HG03196 (cell line): ENCODE data around the gene SRRM3.
"Not testable (repeated sequence)": the region's sequence is repeated elsewhere in the genome, so short reads cannot be mapped to it uniquely, and the experiment has no call there.

ENCODE experiments used
- ATAC-seq: cut with Tn5 transposase; IDR thresholded peaks from one replicate; pipeline ENCODE4 v1.9.1; 2021; ENCODE audit not compliant: unreplicated experiment

Gene SRRM3

GRCh38 chr7:76286842-76287403, 85.2 kb downstream of the SRRM3 start:
- no peak for ATAC-seq

- ATAC-seq: not testable (repeated sequence)
Measured at GRCh38 chr7:76290847-76291350, 89.2 kb downstream of the SRRM3 start.

DNA sequence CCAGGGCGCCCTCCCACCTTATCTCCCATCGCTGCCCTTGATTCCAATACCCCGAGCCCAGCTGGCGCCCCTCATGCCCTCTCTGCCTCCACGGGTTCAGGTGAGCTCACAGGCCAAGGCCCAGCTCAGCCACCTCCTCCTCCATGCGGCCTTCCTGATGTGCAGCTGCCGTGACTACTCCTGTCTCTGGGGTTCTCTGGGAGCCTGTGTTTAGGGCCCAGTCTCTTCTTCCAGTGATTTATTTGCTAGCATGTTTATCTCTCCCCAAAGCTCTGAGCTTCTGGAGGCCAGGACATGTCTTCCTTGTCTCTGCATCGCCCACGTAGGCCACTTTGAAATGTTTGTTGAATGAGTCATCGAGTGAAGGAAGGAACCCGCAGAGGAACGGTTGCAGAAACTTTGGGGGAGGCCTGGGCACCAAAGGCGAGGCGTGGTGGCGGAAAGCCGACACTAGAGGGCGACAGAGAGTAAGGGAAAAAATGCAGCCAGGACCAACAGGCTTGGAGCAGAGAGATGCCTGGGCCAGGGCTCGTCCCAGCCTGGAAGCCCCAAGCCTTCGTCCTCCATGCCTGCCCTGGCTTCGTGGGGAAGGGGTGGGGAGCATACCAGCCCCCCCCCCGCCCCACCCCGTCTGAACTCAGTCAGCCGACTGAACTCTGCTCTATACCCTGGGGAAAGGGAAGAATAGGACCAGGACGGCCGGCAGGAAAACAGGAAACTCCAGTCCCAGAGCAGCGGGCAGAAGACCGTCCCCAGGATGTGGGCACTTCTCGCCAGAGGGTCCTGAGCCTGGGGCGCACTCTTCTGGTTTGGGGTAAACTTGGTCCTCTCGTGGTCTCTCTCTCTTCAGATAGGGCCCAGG, 89.9 kb downstream of the SRRM3 start:
- peak; percentile 81 for ATAC-seq

DNA sequence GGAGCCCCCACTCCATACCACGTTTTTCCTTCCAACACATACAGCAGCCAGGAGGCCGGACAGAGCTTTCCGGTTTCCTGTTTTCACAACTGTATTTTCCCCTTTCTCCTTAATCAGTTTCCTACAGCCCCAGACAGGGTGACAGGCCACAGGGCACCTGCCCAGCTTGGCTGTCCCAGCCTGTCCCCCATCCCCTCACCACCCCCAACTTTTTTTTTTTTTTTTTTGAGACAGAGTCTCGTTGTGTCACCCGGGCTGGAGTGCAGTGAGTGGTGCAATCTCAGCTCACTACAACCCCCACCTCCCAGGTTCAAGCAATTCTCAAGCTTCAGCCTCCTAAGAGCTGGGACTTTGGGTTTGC, 90.5 kb downstream of the SRRM3 start:
- ATAC-seq: no peak

GRCh38 chr7:76292911-76293310, 91.2 kb downstream of the SRRM3 start:
- ATAC-seq: not testable (repeated sequence)

- ATAC-seq: no peak
Measured at GRCh38 chr7:76293407-76293901, 91.8 kb downstream of the SRRM3 start.

DNA sequence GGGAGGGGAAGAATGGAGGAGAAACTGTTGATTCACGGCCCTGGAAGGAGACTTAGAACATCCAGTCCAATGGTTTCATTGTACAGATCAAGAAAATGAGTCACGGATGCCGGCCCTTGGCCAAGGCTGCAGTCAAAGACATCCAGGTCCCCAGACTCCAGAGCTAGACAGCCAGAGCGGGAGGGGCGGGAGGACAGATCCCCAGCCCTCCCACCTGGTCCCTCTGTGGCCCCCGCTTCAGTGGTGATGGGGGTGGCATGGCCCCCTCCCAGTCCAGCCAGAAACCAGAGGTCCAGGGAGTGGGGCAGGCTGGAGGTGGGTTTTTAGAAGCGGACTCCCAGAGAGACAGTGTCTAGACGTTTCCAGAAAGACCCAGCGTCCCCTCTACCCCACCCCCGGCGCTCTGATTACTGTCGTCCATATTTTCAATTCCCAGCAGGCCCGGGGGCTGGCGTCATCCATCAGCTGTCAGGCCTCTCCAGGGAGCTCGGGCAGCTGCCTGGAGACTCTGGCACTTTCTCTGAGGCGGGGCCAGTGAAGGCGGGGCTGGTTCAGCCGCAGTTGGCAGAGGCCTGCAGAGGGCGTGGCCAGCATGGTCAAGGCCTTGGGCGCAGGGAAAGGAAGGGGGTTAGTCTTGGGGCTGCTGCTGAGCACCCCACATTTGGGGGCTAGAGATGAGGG, 92.8 kb downstream of the SRRM3 start:
- peak; percentile 48 for ATAC-seq

DNA sequence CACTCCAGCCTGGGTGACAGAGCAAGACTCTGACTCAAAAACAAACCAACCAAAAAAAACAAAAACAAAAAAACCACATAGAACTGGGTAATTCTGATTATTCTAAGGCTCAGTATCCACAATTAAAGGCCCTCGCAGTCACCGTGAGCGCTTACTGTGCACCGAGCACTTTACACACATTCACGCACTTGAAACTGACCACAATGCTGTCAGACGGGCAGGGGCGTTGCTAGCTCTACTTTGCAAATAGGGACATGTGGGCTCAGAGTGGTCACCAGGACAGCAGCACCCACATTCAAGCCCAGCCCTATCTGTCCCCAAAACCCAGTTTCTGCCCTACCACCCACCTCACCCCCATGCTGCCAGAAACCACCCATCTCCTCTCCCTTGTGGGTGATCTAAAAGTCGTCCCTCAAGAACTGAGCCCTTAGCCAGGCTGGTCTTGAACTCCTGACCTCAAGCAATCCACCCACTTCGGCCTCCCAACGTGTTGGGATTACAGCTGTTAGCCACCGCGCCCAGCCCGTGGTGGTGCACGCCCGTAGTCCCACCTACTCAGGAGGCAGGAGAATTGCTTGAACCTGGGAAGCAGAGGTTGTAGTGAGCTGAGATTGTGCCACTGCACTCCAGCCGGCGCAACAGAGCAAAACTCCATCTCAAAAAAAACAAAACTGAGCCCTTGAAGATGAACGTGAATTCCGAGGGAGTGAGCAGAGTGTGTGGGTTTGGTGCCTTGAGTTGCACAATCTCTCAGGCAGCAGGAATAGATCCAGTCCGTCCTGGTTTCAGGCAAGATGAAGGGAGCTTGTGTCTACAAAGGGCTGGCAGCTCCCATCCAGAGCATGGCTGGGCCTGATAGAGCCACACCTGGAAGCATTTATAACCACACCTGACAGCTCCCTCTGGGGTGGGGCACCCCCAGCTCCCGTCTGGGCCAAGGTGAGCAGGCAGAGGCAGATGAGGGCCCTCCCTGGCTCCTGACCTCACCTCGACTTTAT, 95.3 kb downstream of the SRRM3 start:
- ATAC-seq: no peak

- no peak for ATAC-seq
Measured at GRCh38 chr7:76300166-76300731, 98.6 kb downstream of the SRRM3 start.

DNA sequence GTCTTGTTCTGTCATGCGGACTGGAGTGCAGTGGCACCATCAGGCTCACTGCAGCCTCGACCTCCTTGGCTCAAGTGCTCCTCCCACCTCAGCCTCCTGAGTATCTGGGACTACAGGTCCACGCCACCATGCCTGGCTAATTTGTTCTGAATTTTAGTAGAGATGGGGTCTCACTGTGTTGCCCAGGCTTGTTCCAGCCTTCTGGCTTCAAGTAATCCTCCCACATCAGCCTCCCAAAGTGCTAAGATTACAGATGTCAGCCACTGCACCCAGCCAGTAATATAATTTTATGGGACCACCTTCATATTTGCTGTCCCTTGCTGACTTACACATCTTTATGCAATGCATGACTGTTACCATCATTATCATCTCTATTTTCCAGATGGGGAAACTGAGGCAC, 99.3 kb downstream of the SRRM3 start:
- ATAC-seq: no peak

DNA sequence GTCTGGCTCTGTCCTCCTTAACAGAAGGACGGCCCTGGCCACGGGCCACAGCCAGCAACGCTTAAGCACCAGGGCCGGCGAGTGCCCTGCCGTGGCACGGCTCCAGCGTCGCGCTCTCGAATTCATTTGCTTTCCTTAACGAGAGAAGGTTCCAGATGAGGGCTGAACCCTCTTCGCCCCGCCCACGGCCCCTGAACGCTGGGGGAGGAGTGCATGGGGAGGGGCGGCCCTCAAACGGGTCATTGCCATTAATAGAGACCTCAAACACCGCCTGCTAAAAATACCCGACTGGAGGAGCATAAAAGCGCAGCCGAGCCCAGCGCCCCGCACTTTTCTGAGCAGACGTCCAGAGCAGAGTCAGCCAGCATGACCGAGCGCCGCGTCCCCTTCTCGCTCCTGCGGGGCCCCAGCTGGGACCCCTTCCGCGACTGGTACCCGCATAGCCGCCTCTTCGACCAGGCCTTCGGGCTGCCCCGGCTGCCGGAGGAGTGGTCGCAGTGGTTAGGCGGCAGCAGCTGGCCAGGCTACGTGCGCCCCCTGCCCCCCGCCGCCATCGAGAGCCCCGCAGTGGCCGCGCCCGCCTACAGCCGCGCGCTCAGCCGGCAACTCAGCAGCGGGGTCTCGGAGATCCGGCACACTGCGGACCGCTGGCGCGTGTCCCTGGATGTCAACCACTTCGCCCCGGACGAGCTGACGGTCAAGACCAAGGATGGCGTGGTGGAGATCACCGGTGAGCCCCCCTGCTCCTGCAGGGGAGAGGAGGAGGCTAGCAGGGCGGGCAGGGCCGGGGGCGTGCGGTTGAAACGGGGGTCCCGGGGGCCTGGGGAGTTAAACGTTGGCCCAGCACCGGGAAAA, 100.9 kb downstream of the SRRM3 start, which contains the start of gene HSPB1:
Gene HSPB1, plus strand, starts transcription at position 327 of the 855 bp plus-strand sequence. Its CDS starts 40 bp downstream, at position 367.
- ATAC-seq: peak; percentile 61

DNA sequence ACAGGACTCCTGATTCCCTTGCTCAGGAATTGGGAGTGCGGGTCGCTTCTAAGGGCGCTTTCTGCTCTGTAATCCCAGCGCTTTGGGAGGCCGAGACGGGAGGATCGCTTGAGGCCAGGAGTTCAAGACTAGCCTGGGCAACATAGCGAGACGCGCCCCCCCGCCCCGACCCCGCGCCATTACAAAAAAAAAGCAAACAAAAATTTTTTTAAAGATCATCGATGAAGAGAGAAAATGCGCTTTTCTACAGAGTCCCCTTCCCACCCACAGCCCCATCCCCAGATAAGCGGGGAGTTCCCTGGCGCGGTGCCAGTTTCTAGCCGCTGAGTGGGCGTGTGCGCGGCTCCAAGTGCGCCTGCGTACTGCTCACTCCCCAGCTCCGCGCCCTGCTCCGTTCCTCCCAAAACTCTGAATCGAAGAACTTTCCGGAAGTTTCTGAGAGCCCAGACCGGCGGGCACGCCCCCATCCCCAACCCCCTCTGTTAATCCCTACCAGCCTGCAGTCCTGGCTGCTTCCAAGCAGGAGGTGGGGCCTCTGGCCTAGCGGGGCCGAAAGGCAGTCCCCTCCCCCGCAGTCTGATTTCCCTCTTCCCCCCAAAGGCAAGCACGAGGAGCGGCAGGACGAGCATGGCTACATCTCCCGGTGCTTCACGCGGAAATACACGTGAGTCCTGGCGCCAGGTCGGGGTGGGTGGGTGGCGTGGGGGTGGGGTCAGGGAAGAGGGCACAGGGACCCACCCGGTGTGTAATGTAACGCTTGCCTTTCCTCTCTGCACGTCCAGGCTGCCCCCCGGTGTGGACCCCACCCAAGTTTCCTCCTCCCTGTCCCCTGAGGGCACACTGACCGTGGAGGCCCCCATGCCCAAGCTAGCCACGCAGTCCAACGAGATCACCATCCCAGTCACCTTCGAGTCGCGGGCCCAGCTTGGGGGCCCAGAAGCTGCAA, 101.8 kb downstream of the SRRM3 start:
- ATAC-seq: peak; percentile 32

GRCh38 chr7:76304888-76305375, 103.2 kb downstream of the SRRM3 start:
- no peak for ATAC-seq

GRCh38 chr7:76308874-76309273, 107.2 kb downstream of the SRRM3 start:
- ATAC-seq: not testable (repeated sequence)

GRCh38 chr7:76309341-76310101, 107.8 kb downstream of the SRRM3 start:
- ATAC-seq: not testable (repeated sequence)

GRCh38 chr7:76310102-76310957, 108.6 kb downstream of the SRRM3 start:
- no peak for ATAC-seq
